ENCODE data around the gene EEF1AKMT2.

- TF ChIP-seq, protein P1, sequence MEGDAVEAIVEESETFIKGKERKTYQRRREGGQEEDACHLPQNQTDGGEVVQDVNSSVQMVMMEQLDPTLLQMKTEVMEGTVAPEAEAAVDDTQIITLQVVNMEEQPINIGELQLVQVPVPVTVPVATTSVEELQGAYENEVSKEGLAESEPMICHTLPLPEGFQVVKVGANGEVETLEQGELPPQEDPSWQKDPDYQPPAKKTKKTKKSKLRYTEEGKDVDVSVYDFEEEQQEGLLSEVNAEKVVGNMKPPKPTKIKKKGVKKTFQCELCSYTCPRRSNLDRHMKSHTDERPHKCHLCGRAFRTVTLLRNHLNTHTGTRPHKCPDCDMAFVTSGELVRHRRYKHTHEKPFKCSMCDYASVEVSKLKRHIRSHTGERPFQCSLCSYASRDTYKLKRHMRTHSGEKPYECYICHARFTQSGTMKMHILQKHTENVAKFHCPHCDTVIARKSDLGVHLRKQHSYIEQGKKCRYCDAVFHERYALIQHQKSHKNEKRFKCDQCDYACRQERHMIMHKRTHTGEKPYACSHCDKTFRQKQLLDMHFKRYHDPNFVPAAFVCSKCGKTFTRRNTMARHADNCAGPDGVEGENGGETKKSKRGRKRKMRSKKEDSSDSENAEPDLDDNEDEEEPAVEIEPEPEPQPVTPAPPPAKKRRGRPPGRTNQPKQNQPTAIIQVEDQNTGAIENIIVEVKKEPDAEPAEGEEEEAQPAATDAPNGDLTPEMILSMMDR (conservative IDR thresholded peaks at IDR 0.05; ENCODE audit: low read depth, low read length), result no peak
- TF ChIP-seq EZH2 (IDR thresholded peaks at IDR 0.05; ENCODE audit: low read length, unreplicated experiment) (no peak), EZH2phosphoT487 (IDR thresholded peaks at IDR 0.05; ENCODE audit: borderline replicate concordance, low read length) (no peak)
Observed at GRCh38 chr10:124715439-124715838, 76.2 kb downstream of the EEF1AKMT2 start.

Measured in PC-3 (cell line).